ENCODE measurements around the gene VSTM4.

VSTM4 gene

GRCh38 chr10:49123981-49124950, 8.9 kb upstream of the VSTM4 start:
- no peak for TF ChIP-seq CTCF (IDR thresholded peaks at IDR 0.05; ENCODE audit: borderline replicate concordance, control extremely low read depth, extremely low read depth, insufficient read depth, missing control alignments)
- no peak for DNase-seq (ENCODE audit: low spot score)
- in situ Hi-C loops (cut with MboI; ENCODE audit: low sequenced_read_pairs, unreplicated experiment): no loop called here

- TF ChIP-seq CTCF (IDR thresholded peaks at IDR 0.05; ENCODE audit: borderline replicate concordance, control extremely low read depth, extremely low read depth, insufficient read depth, missing control alignments): no peak
- DNase-seq (ENCODE audit: low spot score): no peak
- in situ Hi-C loops (cut with MboI; ENCODE audit: low sequenced_read_pairs, unreplicated experiment): no loop called here
These were observed 5.6 kb upstream of the VSTM4 start for GRCh38 chr10:49120911-49121310.

GRCh38 chr10:49119746-49120145, 4.4 kb upstream of the VSTM4 start:
- DNase-seq (ENCODE audit: low spot score): no peak
- in situ Hi-C loops (cut with MboI; ENCODE audit: low sequenced_read_pairs, unreplicated experiment): no loop called here
- no peak for TF ChIP-seq CTCF (IDR thresholded peaks at IDR 0.05; ENCODE audit: borderline replicate concordance, control extremely low read depth, extremely low read depth, insufficient read depth, missing control alignments)

- DNase-seq (ENCODE audit: low spot score): no peak
- no peak for TF ChIP-seq CTCF (IDR thresholded peaks at IDR 0.05; ENCODE audit: borderline replicate concordance, control extremely low read depth, extremely low read depth, insufficient read depth, missing control alignments)
- in situ Hi-C loops (cut with MboI; ENCODE audit: low sequenced_read_pairs, unreplicated experiment): no loop called here
These were observed 3.2 kb upstream of the VSTM4 start for GRCh38 chr10:49118430-49119074.

GRCh38 chr10:49117376-49118070, 2.2 kb upstream of the VSTM4 start:
- in situ Hi-C loops (cut with MboI; ENCODE audit: low sequenced_read_pairs, unreplicated experiment): no loop called here

More at GRCh38 chr10:49117376-49118070, 2.2 kb upstream of the VSTM4 start:
- TF ChIP-seq CTCF (IDR thresholded peaks at IDR 0.05; ENCODE audit: borderline replicate concordance, control extremely low read depth, extremely low read depth, insufficient read depth, missing control alignments): no peak
- DNase-seq (ENCODE audit: low spot score): no peak
